Coronary artery (tissue), 2 donors: ENCODE results near the gene CAMTA1.

Experiments
- DNase-seq: peaks from one replicate; pipeline ENCODE4 v3.0.0-alpha.2; 2017; ENCODE audit warnings: low spot score
- H3K27ac ChIP-seq, 2 donors: fragments of 200-600 bp; sonication (generic); one replicate each; pipeline ENCODE4 v1.5.1; 2016 to 2019
- H3K4me3 ChIP-seq: fragments of 200-600 bp; sonication (generic); 2 replicates; pipeline ENCODE4 v1.5.1; 2016; ENCODE audit warnings: mild to moderate bottlenecking, moderate library complexity
- CTCF ChIP-seq: fragments of 200-600 bp; sonication (generic); IDR thresholded peaks from one replicate; pipeline ENCODE4 v1.5.1; 2019; ENCODE audit warnings: antibody characterized with exemption

Gene CAMTA1

GRCh38 chr1:7384679-7385078, 599.4 kb downstream of the CAMTA1 start:
- Histone ChIP-seq H3K4me3 (no peak overlapping the region), H3K27ac (no peak overlapping the region)
- DNase-seq = peak; percentile 46
- no peak for TF ChIP-seq CTCF

- no peak for TF ChIP-seq CTCF
- H3K27ac ChIP-seq = no peak overlapping the region
- DNase-seq = peak; percentile 52
- H3K4me3 ChIP-seq = no peak overlapping the region
Measured at GRCh38 chr1:7385471-7386225, 600.4 kb downstream of the CAMTA1 start.

- Histone ChIP-seq H3K27ac (no peak overlapping the region), H3K4me3 (no peak overlapping the region)
- TF ChIP-seq CTCF = no peak
- DNase-seq = peak; percentile 35
Measured at GRCh38 chr1:7386226-7387052, 601.2 kb downstream of the CAMTA1 start.

- Histone ChIP-seq H3K27ac (no peak overlapping the region), H3K4me3 (no peak overlapping the region)
- peak; percentile 56 for DNase-seq
- no peak for TF ChIP-seq CTCF
Measured at GRCh38 chr1:7387053-7387927, 602.0 kb downstream of the CAMTA1 start.

- Histone ChIP-seq H3K27ac (peak overlapping the region in 1 of 2 donors; percentile 66), H3K4me3 (no peak overlapping the region)
- DNase-seq = peak; percentile 64
- no peak for TF ChIP-seq CTCF
Measured at GRCh38 chr1:7388141-7388487, 602.9 kb downstream of the CAMTA1 start.

- no peak for TF ChIP-seq CTCF
- peak; percentile 71 for DNase-seq
- Histone ChIP-seq H3K27ac (peak overlapping the region in 1 of 2 donors; percentile 66), H3K4me3 (no peak overlapping the region)
Measured at GRCh38 chr1:7388488-7389185, 603.4 kb downstream of the CAMTA1 start.
